Gastrocnemius medialis (tissue), 4 donors: ENCODE results near the gene DOCK3. TPM values are rescaled to one million over a fixed set of nuclear protein-coding genes. Genes with fewer than 3 reads are reported as not detected.

Source experiments
- ATAC-seq, 2 donors: fragments of 150-250 bp; one replicate each; pipeline ENCODE4 v1.9.1; 2016
- DNase-seq, 2 donors: peaks; one replicate each; pipeline ENCODE4 v3.0.0-alpha.2; 2019
- H3K27ac ChIP-seq, 4 donors: fragments of 200-600 bp; sonication (generic); 1 replicate in 1 of 4; 2 replicates in 3 of 4; pipeline ENCODE4 v1.5.1; 2016 to 2018; ENCODE audit warnings: mild to moderate bottlenecking in 2 of 4, moderate library complexity in 1 of 4
- H3K27me3 ChIP-seq, 3 donors: fragments of 200-600 bp; sonication (generic) in 2 of 3; 1 replicate in 1 of 3; 2 replicates in 2 of 3; pipeline versions ENCODE4 v1.5.1 to v1.6.0; 2016 to 2019; ENCODE audit warnings: mild to moderate bottlenecking in 1 of 3, moderate library complexity in 1 of 3
- H3K36me3 ChIP-seq, 2 donors: fragments of 200-600 bp; sonication (generic) in 1 of 2; one replicate each; pipeline ENCODE4 v1.5.1; 2017 to 2018
- H3K4me1 ChIP-seq, 2 donors: fragments of 200-600 bp; sonication (generic) in 1 of 2; one replicate each; pipeline ENCODE4 v1.5.1; 2016 to 2017; ENCODE audit warnings: mild to moderate bottlenecking in 2 of 2
- H3K4me3 ChIP-seq, 4 donors: fragments of 200-600 bp; sonication (generic) in 3 of 4; 1 replicate in 1 of 4; 2 replicates in 3 of 4; pipeline ENCODE4 v1.5.1; 2016 to 2019; ENCODE audit warnings: mild to moderate bottlenecking in 2 of 4
- H3K9me3 ChIP-seq, 3 donors: fragments of 200-600 bp; sonication (generic) in 2 of 3; 1 replicate in 1 of 3; 2 replicates in 2 of 3; pipeline ENCODE4 v1.5.1; 2016 to 2019
- CTCF ChIP-seq, 5 experiments: fragments of 450-650 bp in 3 of 5; fragments of 200-600 bp in 2 of 5; sonication (generic) in 2 of 5; IDR thresholded peaks in 4 of 5; conservative IDR thresholded peaks in 1 of 5; 1 replicate in 4 of 5; 2 replicates in 1 of 5; pipeline ENCODE4 v1.5.1; 2016 to 2019; ENCODE audit warnings: antibody characterized with exemption in 5 of 5, mild to moderate bottlenecking in 3 of 5, moderate library complexity in 3 of 5
- POLR2A ChIP-seq, 2 donors: fragments of 450-650 bp; IDR thresholded peaks; one replicate each; pipeline ENCODE4 v1.6.1; 2017; ENCODE audit warnings: antibody characterized with exemption in 2 of 2, mild to moderate bottlenecking in 2 of 2, moderate library complexity in 2 of 2
- in situ Hi-C, 4 donors: fragments of 200-750 bp; cut with MboI; loops; one replicate each; pipeline versions ENCODE4 v1.15.0 to v1.8.0; 2017; ENCODE audit warnings: low sequenced_read_pairs in 4 of 4
- intact Hi-C: fragments of 100-400 bp; cut with DNase I; formaldehyde crosslinking; loops from one replicate; pipeline ENCODE4 v1.15.1; 2023; ENCODE audit warnings: low total_unique reads
- total RNA-seq, 4 donors: library from RNA; depleted of rRNA; stranded (reverse); fragments of >200 nt; gene quantifications; one replicate each; pipeline versions ENCODE4 v1.1.0 to v1.2.3, GENCODE V29; 2016

Gene DOCK3
- total RNA-seq, 4 donors from 2014 or later: 0.61 to 3.1 (median 0.73) TPM

DNA sequence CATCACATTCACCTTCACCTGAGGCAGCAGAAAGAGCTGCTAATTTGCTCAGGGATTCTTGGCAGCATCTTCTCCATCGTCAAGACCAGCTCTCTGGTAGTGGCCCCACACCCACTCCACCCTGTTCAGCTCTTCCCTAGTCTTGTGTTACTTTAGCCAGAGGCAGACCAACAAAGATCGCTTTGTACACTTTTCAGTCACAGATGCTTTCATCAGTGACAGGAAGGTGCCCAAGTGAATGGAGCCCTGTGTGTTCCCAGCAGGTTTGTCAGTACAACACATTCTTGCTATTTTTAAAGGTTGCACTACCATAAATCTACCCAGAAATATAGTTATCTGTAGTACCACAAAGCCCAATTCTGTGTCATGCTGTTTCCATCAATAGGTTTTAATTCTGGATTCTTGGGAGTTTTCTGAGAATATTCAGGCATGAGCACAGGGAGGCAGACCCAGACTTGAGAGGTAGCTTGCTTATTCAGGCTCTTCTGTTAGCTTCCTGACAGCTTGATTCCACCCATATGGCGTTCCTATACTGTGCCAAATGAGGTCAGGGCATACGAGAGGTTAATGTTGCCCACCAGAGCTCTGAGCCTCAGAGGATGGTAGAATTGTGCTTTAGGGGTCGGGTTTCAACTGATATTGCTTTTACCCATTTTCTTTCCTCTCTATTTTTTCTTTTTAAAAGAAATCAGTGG, 600.5 kb downstream of the DOCK3 start:
- ATAC-seq: no peak
- H3K9me3 ChIP-seq: no peaks in the 10 kb centered on the region
- in situ Hi-C loops: no loop called here
- no peak overlapping the region for H3K27ac ChIP-seq
- no peak for TF ChIP-seq POLR2A (IDR thresholded peaks at IDR 0.05)
- TF ChIP-seq CTCF (IDR thresholded peaks at IDR 0.05 in 4 of 5, conservative IDR thresholded peaks at IDR 0.05 in 1 of 5): no peak
- H3K4me3 ChIP-seq: no peak overlapping the region
- H3K27me3 ChIP-seq: no peaks in the 10 kb centered on the region
- no peaks in the 10 kb centered on the region for H3K36me3 ChIP-seq
- intact Hi-C loops: no loop called here
- no peak for DNase-seq
- H3K4me1 ChIP-seq: no peaks in the 10 kb centered on the region

DNA sequence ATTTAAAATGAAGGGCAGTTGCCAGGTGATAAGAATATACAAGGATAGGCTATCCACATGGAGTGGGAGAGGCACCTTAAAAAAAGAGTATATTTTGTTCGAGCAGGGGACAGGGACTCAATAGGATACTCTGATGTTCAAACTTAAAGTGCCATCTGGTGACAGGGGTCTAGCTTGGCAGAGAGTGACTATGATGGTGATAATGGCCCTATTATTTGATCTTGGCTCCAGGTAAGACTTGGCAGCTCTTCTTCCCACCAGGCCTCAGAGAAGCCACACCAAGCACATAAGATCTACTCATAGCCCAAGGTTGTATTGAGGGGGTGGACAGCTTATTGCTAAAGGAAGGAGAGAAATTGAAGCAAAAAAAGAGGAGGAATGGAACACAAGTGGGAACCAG, 601.3 kb downstream of the DOCK3 start:
- TF ChIP-seq CTCF (IDR thresholded peaks at IDR 0.05 in 4 of 5, conservative IDR thresholded peaks at IDR 0.05 in 1 of 5) (no peak), POLR2A (IDR thresholded peaks at IDR 0.05) (no peak)
- ATAC-seq (no peak), DNase-seq (no peak)
- Histone ChIP-seq H3K9me3 (no peaks in the 10 kb centered on the region), H3K4me3 (no peak overlapping the region), H3K36me3 (no peaks in the 10 kb centered on the region), H3K27me3 (no peaks in the 10 kb centered on the region), H3K27ac (no peak overlapping the region), H3K4me1 (no peaks in the 10 kb centered on the region)
- in situ Hi-C loops (no loop called here), intact Hi-C loops (no loop called here)

- H3K36me3 ChIP-seq: no peaks in the 10 kb centered on the region
- H3K27me3 ChIP-seq: no peaks in the 10 kb centered on the region
- no peak for DNase-seq
- H3K4me1 ChIP-seq: no peaks in the 10 kb centered on the region
- in situ Hi-C loops (no loop called here), intact Hi-C loops (no loop called here)
- H3K27ac ChIP-seq: no peak overlapping the region
- no peaks in the 10 kb centered on the region for H3K9me3 ChIP-seq
- TF ChIP-seq POLR2A (IDR thresholded peaks at IDR 0.05) (no peak), CTCF (IDR thresholded peaks at IDR 0.05 in 4 of 5, conservative IDR thresholded peaks at IDR 0.05 in 1 of 5) (no peak)
- H3K4me3 ChIP-seq: no peak overlapping the region
- no peak for ATAC-seq
Measured at GRCh38 chr3:51279448-51279847, 604.7 kb downstream of the DOCK3 start.

- H3K9me3 ChIP-seq: no peaks in the 10 kb centered on the region
- ATAC-seq (no peak), DNase-seq (no peak)
- H3K4me3 ChIP-seq: no peak overlapping the region
- no peak for TF ChIP-seq POLR2A (IDR thresholded peaks at IDR 0.05)
- no peak for TF ChIP-seq CTCF (IDR thresholded peaks at IDR 0.05 in 4 of 5, conservative IDR thresholded peaks at IDR 0.05 in 1 of 5)
- no peak overlapping the region for H3K27ac ChIP-seq
- intact Hi-C loops: no loop called here
- H3K27me3 ChIP-seq: no peaks in the 10 kb centered on the region
- no peaks in the 10 kb centered on the region for H3K4me1 ChIP-seq
- H3K36me3 ChIP-seq: no peaks in the 10 kb centered on the region
- in situ Hi-C loops: no loop called here
Measured at GRCh38 chr3:51280176-51280575, 605.4 kb downstream of the DOCK3 start.

- TF ChIP-seq CTCF (IDR thresholded peaks at IDR 0.05 in 4 of 5, conservative IDR thresholded peaks at IDR 0.05 in 1 of 5): no peak
- no peak for TF ChIP-seq POLR2A (IDR thresholded peaks at IDR 0.05)
Measured at GRCh38 chr3:51282931-51283330, 608.2 kb downstream of the DOCK3 start.

More at GRCh38 chr3:51282931-51283330, 608.2 kb downstream of the DOCK3 start:
- intact Hi-C loops (no loop called here), in situ Hi-C loops (no loop called here)
- Histone ChIP-seq H3K4me3 (no peak overlapping the region), H3K9me3 (no peaks in the 10 kb centered on the region), H3K27me3 (no peaks in the 10 kb centered on the region), H3K36me3 (no peaks in the 10 kb centered on the region), H3K4me1 (no peaks in the 10 kb centered on the region), H3K27ac (no peak overlapping the region)
- DNase-seq (no peak), ATAC-seq (no peak)
